ENCODE data around the gene AFF3.

DNA sequence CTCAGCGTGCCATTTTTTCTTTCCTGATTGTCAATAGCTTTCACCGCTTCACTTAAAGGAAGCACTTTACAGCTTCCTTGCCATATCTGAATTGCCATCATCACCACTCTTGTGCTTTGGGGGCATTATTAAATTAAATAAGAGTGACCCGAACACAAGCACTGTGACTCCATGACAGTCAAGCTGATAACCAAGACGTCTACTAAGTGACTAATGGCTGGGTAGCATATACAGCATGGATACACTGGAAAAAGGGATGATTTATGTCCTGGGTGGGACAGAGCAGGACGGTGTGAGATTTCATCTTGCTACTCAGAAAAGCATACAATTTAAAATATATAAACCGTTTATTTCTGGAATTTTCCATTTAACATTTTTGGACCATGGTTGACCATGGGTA is 24.3 kb upstream of the AFF3 start:
- TF ChIP-seq, protein P1, sequence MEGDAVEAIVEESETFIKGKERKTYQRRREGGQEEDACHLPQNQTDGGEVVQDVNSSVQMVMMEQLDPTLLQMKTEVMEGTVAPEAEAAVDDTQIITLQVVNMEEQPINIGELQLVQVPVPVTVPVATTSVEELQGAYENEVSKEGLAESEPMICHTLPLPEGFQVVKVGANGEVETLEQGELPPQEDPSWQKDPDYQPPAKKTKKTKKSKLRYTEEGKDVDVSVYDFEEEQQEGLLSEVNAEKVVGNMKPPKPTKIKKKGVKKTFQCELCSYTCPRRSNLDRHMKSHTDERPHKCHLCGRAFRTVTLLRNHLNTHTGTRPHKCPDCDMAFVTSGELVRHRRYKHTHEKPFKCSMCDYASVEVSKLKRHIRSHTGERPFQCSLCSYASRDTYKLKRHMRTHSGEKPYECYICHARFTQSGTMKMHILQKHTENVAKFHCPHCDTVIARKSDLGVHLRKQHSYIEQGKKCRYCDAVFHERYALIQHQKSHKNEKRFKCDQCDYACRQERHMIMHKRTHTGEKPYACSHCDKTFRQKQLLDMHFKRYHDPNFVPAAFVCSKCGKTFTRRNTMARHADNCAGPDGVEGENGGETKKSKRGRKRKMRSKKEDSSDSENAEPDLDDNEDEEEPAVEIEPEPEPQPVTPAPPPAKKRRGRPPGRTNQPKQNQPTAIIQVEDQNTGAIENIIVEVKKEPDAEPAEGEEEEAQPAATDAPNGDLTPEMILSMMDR (IDR thresholded peaks at IDR 0.05) = no peak
- TF ChIP-seq POLR2A (IDR thresholded peaks at IDR 0.05) = no peak

Data from right lobe of liver (tissue), 4 donors.